GM10248 (cell line): Measurements from ENCODE around the gene LBX2.

Experiments
- CTCF ChIA-PET: fragments of 300-600 bp; sonication (Branson Sonifier 250); formaldehyde crosslinking; extraction: SDS; loops from one replicate; lab custom pipeline; 2021; ENCODE audit warnings: antibody characterized with exemption; lab: Yijun Ruan, JAX
- POLR2A ChIA-PET: fragments of 350-650 bp; sonication (Branson Sonifier 250); formaldehyde crosslinking; extraction: SDS; loops from one replicate; lab custom pipeline; 2020; ENCODE audit warnings: antibody characterized with exemption; lab: Yijun Ruan, JAX
- DNase-seq: peaks from one replicate; pipeline ENCODE4 v3.0.0; 2012; ENCODE audit errors: extremely low spot score
- CTCF ChIP-seq: IDR thresholded peaks from 2 replicates; pipeline ENCODE4 v1.5.1; 2012; ENCODE audit warnings: mild to moderate bottlenecking, low read depth; ENCODE audit errors: extremely low read depth, missing control alignments, control extremely low read depth

The LBX2 gene

GRCh38 chr2:74513605-74514367 lies 14.4 kb upstream of the LBX2 start:
- DNase-seq: peak; percentile 32
- no peak for TF ChIP-seq CTCF
- ChIA-PET CTCF (interaction anchor here (1.1 to 3.9 kb wide), 3 partner anchors 16 to 72 kb away, joined by 3 to 10 read pairs (median 4); partner anchors contain the start of genes CCDC142 and TTC31), POLR2A (interaction anchor here (0.7 kb wide), 1 partner anchor 9 kb away, joined by 4 read pairs; no protein-coding TSS in a partner anchor)

GRCh38 chr2:74512744-74513604 lies 13.6 kb upstream of the LBX2 start:
- TF ChIP-seq CTCF: no peak
- ChIA-PET POLR2A (no interaction called here), CTCF (interaction anchor here (1.1 to 3.9 kb wide), 2 partner anchors 16 to 30 kb away, joined by 3 to 10 read pairs; partner anchors contain the start of genes CCDC142 and TTC31)
- no peak for DNase-seq

- ChIA-PET CTCF (interaction anchor here (3.9 kb wide), 1 partner anchor 28 kb away, joined by 10 read pairs; the partner anchor contains the start of genes CCDC142 and TTC31), POLR2A (no interaction called here)
- DNase-seq: no peak
- TF ChIP-seq CTCF: no peak
Observed at GRCh38 chr2:74511104-74511989, 11.9 kb upstream of the LBX2 start.

GRCh38 chr2:74510272-74510671 lies 10.9 kb upstream of the LBX2 start:
- TF ChIP-seq CTCF: no peak
- ChIA-PET CTCF (interaction anchor here (0.7 to 2.4 kb wide), 8 partner anchors 9 to 78 kb away, joined by 3 to 21 read pairs (median 6); partner anchors contain the start of genes AUP1, CCDC142, HTRA2 and MRPL53), POLR2A (interaction anchor here (0.5 to 0.6 kb wide), 2 partner anchors 351 to 573 kb away, joined by 3 to 6 read pairs; no protein-coding TSS in a partner anchor)
- DNase-seq: no peak

- peak; percentile 45 for DNase-seq
- CTCF ChIA-PET: interaction anchor here (1.1 to 2.4 kb wide), 7 partner anchors 22 to 81 kb away, joined by 3 to 21 read pairs (median 7); partner anchors contain the start of genes AUP1, CCDC142, HTRA2 and TTC31
Observed at GRCh38 chr2:74507926-74508520, 8.6 kb upstream of the LBX2 start.

More at GRCh38 chr2:74507926-74508520, 8.6 kb upstream of the LBX2 start:
- TF ChIP-seq CTCF: no peak
- POLR2A ChIA-PET: interaction anchor here (1.3 kb wide), 1 partner anchor 21 kb away, joined by 5 read pairs; the partner anchor contains the start of genes AUP1 and HTRA2
